Measurements from ENCODE around the gene KRTAP9-7. TPM values are rescaled to one million over a fixed set of nuclear protein-coding genes. Genes with fewer than 3 reads are reported as not detected.

Gene KRTAP9-7
- total RNA-seq, 1 experiment from 2014 or later, result not detected

- Mint-ChIP-seq H3K4me1 (no peaks in the 10 kb centered on the region), H3K4me3 (no peak overlapping the region), H3K36me3 (no peaks in the 10 kb centered on the region), H3K9me3 (no peaks in the 10 kb centered on the region), H3K27ac (no peak overlapping the region), H3K27me3 (ENCODE audit: low read depth) (no peaks in the 10 kb centered on the region; the same call in none of the 2 replicates)
- ChIA-PET CTCF (interaction anchor here (1.9 kb wide), 1 partner anchor 15 kb away, joined by 7 read pairs; no protein-coding TSS in a partner anchor), POLR2A (no interaction called here)
- no peak for DNase-seq (ENCODE audit: low spot score)
- no peak for ATAC-seq
- TF ChIP-seq JUN (CRISPR knock-in tag; IDR thresholded peaks at IDR 0.05) (no peak), ZNF671 (CRISPR knock-in tag; IDR thresholded peaks at IDR 0.05) (no peak), ERG (CRISPR knock-in tag; IDR thresholded peaks at IDR 0.05) (no peak), TEAD1 (CRISPR knock-in tag; IDR thresholded peaks at IDR 0.05) (no peak), ZNF281 (CRISPR knock-in tag; IDR thresholded peaks at IDR 0.05) (no peak), ZMAT4 (CRISPR knock-in tag; IDR thresholded peaks at IDR 0.05) (no peak), AFF4 (CRISPR knock-in tag; IDR thresholded peaks at IDR 0.05; ENCODE audit: borderline replicate concordance) (no peak), MXD4 (CRISPR knock-in tag; IDR thresholded peaks at IDR 0.05; ENCODE audit: borderline replicate concordance) (no peak)
Observed at GRCh38 chr17:41307647-41308046, 32.1 kb downstream of the KRTAP9-7 start.

GRCh38 chr17:41308251-41308917 is 32.9 kb downstream of the KRTAP9-7 start:
- no peak for ATAC-seq

More at GRCh38 chr17:41308251-41308917, 32.9 kb downstream of the KRTAP9-7 start:
- no peaks in the 10 kb centered on the region for H3K4me1 Mint-ChIP-seq
- CTCF ChIA-PET, result interaction anchor here (1.9 kb wide), 1 partner anchor 14 kb away, joined by 7 read pairs; no protein-coding TSS in a partner anchor
- TF ChIP-seq ZSCAN18 (CRISPR knock-in tag; IDR thresholded peaks at IDR 0.05) (no peak), TEAD1 (CRISPR knock-in tag; IDR thresholded peaks at IDR 0.05) (no peak), JAZF1 (CRISPR knock-in tag; IDR thresholded peaks at IDR 0.05) (no peak), HMGA2 (CRISPR knock-in tag; IDR thresholded peaks at IDR 0.05) (no peak), KAT7 (CRISPR knock-in tag; IDR thresholded peaks at IDR 0.05; ENCODE audit: borderline replicate concordance) (no peak), RELA (CRISPR knock-in tag; IDR thresholded peaks at IDR 0.05; ENCODE audit: borderline replicate concordance) (no peak), STAT6 (CRISPR knock-in tag; conservative IDR thresholded peaks at IDR 0.05; ENCODE audit: low read depth) (no peak), USF1 (CRISPR knock-in tag; IDR thresholded peaks at IDR 0.05) (no peak)
- no peaks in the 10 kb centered on the region; the same call in none of the 2 replicates for H3K27me3 Mint-ChIP-seq (ENCODE audit: low read depth)
- no peaks in the 10 kb centered on the region for H3K9me3 Mint-ChIP-seq
- H3K27ac Mint-ChIP-seq, result no peak overlapping the region
- H3K4me3 Mint-ChIP-seq, result no peak overlapping the region
- DNase-seq (ENCODE audit: low spot score), result no peak
- no peaks in the 10 kb centered on the region for H3K36me3 Mint-ChIP-seq
- POLR2A ChIA-PET, result no interaction called here
